ENCODE results near the gene ZNF823.

GRCh38 chr19:11697284-11697855 is 41.4 kb downstream of the ZNF823 start:
- no peak for TF ChIP-seq OSR1 (CRISPR knock-in tag; IDR thresholded peaks at IDR 0.05)
- no peak for TF ChIP-seq CSDC2 (CRISPR knock-in tag; IDR thresholded peaks at IDR 0.05)
- TF ChIP-seq ZNF70 (CRISPR knock-in tag; IDR thresholded peaks at IDR 0.05) = no peak
- TF ChIP-seq ZNF565 (CRISPR knock-in tag; conservative IDR thresholded peaks at IDR 0.05; ENCODE audit: low read depth) = no peak
- TF ChIP-seq ZFP3 (CRISPR knock-in tag; IDR thresholded peaks at IDR 0.05) = no peak
- no peak for TF ChIP-seq ARNTL (CRISPR knock-in tag; IDR thresholded peaks at IDR 0.05; ENCODE audit: borderline replicate concordance, low read depth)
